NCI-H1048 (cell line): ENCODE results near the gene UFSP2.
"Not testable (repeated sequence)": the region's sequence is repeated elsewhere in the genome, so short reads cannot be mapped to it uniquely, and the experiment has no call there.

Experiments
- DNase-seq: peaks from one replicate; lab custom pipeline; 2025; lab: John Stamatoyannopoulos, UW

The UFSP2 gene

DNA sequence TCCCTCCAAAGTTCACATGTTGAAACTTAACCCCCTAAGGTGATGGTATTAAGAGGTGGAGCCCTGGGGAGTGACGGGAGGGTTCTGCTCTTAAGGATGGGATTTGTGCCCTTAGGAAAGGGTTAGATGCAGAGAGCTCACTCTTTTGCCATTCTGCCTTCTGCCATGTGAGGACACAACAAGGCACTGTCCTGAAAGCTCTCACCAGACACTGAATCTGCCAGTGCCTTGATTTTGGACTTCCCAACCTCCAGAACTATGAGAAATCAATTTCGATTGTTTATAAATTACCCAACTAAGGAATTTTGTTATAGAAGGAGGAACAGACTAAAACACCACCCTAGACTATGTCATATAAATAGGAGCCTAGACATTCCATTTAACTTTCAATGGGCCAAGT lies 41.7 kb downstream of the UFSP2 start:
- no peak for DNase-seq

DNA sequence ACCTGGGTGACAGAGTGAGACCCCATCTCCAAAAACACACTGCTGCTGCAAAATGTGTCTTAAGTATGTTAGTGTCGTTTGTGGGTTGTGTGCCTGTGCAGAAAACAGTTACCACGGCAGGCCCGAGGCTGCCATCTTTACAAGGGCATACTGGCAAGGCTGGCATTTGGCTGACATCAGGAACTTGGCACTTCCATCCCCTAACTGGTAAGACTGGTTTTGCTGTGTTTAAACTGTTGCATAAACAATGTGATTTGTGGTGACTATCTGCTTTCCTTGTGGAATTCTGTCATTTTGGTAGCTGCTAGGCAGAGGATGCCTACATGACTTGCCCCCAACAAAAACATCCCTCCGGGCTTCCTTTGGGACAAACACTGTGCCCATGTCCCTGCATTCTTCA lies 42.3 kb downstream of the UFSP2 start:
- no peak for DNase-seq

DNA sequence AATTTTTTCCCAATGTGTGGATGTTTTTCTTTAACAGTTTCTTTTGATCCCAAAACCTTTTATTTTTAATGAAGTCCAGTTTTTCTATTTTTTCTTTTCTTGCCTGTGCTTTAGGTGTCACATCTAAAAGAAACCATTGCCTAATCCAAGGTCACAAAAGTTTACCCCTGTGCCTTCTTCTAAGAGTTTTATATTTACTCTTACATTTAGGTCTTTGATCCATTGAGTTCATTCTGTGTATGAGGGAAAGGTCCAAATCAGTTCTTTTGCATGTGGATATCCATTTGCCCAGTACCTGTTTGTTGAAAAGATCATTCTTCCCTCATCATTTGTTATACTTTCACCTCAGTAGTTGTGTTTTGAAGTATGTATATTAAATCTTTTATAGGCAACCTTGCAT lies 43.0 kb downstream of the UFSP2 start:
- no peak for DNase-seq

DNA sequence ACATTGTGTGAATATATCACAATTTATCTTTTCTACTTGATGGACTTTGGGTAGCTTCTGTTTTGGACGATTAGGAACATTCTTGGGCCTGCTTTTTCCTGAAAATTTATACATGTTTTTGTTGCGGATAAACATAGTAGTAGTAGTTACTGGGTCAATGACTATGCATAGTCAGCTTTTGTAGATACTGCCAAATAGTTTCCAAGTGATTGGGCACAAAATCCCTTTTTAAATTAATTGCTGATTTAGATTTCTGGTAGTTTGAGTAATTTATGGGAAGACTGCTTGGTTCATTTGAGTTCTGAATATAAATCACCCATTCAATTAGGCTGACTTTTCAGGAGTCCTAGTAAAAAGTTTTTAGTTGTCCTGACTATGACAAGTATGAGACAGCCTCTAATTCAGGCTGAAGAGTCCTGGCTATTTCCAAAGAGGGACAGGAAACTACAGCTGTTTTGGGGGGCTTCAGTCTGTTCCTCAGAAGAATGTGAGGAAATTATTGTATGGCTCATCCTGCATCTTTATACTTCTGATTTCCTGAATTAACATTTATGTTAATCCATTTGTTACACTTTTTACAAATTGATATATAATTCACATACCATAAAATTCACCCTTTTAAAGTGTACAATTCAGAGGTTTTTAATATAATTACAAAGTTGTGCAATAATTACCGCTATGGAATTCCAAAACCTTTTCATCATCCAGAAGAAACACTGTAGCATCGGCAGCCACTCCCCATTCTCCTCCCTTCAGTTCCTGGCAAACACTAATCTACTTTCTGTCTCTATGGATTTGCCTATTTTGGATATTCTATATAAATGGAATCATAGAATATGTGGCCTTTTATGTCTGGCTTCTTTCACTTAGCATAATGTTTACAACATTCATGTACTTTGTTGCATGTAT lies 44.2 kb downstream of the UFSP2 start:
- DNase-seq: no peak

DNA sequence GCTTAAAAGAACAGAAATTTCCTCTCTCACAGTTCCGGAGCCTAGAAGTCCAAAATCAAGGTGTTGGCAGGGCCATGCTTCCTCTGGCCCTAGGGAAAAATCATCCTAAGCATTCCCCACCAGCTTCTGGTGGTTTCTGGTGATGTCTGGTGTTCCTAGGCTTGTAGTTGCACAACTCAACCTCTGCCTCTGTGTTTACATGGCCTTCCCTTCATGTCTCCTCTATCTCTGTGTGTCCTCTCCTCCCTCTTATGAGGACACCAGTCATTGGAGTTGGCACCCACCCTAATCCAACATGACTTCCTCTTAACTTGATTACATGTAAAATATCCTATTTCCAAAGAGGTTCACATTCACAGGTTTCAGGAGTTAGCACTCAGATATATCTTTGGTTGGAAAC lies 45.4 kb downstream of the UFSP2 start:
- DNase-seq: no peak

DNA sequence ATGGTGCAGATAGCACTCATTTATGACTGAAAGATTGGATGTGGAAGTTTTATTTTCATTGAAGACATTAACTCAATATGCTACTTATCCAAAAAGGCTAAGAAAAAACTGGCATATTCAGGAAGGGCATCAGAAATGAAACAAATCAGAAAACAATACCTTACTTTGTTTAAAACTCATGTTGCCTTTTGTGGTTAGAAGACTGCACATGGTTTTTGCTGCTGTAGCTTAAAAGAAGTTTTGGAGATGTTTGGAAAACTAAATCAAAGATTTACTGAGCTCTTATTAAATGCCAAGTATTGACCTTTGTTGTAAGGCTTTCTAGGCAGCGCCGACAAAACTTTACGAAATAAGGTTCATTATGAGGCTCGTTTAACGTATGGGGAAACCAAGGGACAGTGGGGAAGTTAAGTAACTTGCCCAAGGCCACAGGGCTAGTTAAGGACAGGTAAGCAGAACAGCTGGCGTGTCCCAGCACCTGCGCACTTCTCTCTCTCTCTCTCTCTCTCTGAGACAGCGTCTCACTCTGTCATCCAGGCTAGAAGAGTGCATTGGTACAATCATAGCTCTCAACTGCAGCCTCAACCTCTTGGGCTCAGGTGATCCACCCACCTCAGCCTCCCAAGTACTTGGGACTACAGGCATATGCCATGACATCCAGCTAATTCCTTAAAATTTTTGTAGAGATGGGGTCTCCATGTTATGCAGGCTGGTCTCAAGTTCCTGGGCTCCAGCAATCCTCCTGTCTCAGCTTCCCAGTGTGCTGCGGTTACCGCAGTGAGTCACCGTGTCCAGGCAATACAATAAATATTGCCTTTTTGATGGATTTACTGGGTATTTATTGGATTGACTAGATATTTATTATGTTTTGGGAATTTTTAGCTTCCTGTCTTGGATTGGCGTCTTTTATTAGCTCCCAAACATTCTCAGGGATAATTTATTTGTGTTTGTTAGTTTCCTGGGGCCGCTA lies 46.2 kb downstream of the UFSP2 start:
- no peak for DNase-seq

DNA sequence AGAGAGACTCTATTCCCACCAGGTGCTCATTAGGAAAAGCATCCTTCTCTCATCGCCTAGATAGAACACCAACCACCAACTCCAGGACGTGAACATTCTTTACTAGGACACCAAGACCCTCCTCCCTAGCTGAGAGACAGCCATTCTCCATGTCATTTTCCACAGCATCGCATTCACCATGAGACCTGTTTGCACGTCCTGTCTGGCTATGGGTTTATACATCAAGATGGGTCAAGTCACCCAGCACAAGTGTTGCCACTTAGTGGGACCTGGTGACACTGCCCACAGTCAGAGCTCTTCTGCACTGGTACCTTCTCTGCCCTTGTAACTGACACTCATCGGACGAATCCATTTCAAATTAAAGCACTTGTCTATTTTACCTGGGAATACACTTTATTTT lies 47.5 kb downstream of the UFSP2 start:
- no peak for DNase-seq

DNA sequence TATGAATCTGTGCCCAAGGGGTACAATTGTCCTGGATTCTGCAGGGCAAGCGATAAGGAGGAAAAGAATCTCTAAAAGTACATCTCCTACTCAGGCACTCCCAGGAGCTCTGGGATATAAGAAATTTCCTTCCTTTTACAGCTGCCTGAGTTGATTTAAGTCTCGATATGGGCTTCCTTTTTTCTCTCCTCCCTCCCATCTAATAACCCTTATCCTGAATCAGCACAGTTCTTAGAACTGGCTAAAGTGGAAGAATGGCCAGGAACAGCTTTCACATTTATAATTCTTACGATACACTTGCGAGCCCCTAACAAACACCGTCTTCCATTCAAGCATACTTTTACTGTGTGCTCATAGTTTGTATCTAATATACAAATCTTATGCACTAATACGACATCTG lies 51.2 kb downstream of the UFSP2 start:
- DNase-seq: no peak

DNA sequence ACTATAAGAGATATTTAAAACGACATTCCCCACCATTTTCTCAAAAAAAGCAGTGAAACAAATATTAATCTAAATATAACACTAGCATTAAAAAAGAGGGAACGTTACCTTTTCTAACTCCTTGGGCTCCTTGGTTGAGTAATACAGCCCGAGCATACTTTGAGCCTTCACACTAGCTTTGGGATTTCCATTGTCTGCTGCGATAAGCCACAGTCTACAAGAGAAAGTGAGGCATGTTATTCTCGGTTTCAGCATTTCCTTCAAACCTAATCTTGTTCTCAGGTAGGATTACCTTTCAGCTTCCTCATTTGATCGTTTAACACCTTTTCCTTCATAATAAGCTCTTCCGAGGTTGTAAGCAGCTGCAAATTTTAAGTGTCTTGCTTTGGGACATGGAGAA lies 51.7 kb downstream of the UFSP2 start:
- no peak for DNase-seq

DNA sequence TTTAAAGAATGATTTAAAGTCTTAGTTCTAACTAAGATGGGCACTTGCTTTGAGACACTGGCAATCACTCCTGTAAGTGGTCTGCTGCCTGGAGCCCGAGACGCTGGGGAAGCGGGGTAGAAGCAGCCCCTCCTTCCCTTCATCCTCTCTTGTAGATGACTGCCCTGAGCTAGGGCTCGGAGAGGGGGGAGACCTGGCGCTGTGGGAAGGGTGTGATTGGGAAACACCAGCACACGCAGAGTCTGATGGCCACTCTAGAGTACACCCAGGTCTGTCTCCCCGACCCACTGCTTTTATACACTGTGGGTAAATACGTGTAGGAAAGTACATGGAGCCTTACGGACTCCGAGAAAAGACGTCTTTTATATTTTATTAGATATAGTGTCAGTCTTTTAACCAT lies 54.1 kb downstream of the UFSP2 start:
- no peak for DNase-seq

DNA sequence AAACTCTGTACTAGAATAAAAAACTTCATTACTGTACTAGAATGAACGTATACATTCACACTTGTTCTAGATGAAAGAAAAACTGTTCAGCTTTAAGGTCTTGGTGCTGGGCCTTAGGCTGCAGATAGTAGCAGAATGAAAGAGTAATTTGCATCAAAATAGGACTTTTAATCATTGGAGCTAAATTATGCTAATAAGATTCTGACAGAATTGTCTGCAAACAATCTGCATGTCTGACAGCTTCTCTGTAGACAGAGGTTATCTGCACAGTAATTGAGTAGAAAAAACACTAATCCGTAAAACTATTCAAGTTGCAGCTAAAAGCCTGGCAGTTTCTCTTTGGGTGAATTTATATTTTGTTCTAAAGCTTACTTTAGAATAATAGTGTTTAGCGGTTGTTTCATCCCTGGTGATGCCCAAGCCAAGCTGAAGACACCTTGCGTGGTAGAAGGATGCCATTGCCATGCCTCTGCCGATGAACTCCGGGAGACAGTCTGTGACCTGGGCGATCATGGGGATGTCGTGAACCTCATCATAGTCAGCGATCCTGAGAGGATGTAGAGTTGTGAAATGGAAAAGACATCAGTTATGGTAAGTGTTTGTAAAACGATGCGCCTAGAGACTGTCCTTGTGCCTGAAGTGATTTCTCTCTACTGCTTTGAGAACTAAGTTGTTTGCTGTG lies 55.4 kb downstream of the UFSP2 start:
- no peak for DNase-seq

DNA sequence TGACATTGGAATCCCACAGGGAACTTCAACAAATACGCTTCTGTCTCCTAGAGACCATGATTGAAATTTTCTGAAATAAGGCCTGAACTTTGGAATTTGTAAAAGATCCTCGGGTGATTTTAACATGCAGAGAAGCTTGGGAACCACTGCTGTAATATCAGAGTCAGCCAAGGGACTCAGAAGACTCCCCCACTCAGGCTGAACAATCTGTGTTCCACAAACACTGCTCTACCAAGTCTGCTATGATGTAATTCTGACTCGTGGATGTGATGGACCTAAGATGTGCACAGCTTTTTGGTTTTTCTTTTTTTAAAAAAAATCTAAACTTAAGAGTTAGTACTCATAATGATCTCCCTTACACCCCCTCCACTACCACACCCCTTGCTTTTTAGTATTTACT lies 56.0 kb downstream of the UFSP2 start:
- DNase-seq: no peak

DNA sequence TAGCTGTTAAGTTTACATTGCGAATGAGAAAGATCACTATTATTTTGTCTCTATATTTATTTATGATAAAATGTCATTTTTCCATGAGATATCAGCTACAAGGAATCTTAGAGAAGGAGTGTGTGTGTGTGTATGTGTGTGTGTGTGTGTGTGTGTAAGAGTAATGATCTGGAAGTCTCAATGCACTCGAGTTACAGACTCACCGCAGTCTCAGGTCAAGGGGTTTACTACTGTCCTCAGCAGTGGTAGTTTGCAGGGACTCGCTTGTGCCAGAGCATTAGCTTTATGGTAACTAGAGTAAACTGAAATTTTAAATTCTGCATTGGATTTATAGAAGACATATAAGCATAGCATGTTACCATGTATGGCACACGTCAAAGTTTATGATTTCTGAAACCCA lies 60.9 kb downstream of the UFSP2 start:
- no peak for DNase-seq

DNA sequence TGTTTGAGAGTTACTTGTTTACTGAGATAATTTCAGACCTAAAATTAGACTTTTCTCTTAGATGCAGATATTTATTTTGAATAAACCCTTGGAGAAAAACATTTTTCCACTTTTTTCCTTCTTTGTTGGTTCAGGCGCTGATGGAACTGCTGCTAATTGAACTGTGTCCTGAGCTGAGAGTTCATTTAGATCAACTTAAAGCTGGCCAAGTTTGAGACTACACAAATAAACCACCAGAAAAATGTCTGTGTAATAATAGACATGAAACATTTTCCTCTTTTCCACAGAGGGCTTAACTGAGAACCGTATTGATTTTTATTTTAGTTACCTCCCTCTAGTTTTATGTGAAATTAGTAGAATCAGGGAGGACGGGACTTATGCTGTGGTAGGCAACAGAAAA lies 62.5 kb downstream of the UFSP2 start:
- no peak for DNase-seq

DNA sequence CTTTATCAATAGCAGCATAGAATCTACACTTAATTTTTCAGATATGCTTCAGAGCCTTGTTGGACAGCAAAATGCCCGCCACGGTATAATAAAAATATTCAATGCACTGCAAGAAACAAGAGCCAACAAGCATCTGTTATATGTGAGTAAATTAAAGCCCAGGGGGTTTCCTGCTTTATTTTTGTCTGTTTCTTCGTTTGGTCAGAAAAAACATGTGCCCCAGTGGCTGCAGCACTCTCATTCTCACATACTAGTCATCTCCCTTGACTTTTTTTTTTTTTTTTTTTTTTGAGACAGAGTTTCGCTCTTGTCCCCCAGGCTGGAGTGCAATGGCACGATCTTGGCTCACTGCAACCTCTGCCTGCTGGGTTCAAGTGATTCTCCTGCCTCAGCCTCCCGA lies 63.2 kb downstream of the UFSP2 start:
- DNase-seq: not testable (repeated sequence)

DNA sequence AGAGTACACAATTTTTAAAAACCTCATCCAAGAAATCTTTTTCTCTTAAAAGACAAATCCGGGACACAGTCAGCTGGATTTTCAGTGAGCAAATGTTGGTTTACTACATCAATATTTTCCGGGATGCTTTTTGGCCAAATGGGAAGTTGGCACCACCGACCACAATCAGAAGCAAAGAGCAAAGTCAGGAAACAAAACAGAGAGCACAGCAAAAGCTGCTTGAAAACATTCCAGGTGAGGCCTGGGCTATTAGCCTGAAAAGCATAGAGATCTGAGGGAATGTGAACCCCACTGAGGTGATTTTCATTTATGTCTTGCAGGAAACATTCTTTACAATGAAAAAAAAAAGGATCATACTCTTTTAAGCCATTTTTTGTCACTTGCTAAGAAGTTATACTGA lies 63.9 kb downstream of the UFSP2 start:
- no peak for DNase-seq

DNA sequence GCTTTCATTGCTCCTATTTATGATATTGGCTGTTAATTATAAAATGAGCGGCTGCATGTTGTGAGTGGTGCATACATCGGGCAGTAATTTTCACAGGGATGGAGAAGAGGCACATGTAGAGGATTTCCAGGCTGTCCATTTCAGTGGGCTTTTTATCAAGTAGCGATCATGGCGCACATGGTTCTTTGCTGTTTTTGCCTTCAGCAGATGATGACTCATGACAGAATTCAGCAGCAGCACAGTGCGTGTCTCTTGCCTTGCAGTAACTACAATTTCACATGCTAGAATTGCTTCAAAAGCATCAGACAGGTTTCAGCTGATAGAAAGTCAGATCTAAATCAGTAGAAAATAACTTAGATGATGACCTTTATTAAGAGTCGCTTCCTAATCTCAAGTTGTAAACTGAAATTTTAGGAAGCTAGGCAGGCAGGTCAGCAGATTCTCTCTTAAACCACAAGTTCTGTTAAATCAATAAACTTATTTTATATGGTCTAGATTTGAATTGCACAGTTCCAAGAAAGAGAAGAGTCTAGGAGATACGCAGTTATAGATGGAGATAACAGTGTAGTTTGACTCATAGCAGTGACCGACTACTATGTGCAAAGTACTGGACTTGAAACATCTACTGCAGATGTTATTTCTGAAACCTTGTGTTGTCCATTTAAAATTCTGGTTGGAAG lies 65.9 kb downstream of the UFSP2 start:
- no peak for DNase-seq

DNA sequence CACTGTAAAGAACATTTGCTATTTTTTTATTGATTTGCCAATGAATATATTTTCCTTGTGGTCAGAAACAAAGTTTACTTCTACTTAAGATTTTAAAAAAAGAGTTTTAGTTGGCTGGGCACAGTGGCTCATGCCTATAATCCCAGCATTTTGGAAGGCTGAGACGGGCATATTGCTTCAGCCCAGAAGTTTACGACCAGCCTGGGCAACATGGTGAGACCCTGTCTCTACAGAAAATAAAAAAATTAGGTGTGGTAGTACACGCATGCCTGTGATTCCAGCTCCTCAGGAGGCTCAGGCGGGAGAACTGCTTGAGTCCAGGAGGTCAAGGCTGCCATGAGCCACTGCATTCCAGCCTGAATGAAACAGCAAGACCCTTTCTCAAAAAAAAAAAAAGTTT lies 66.8 kb downstream of the UFSP2 start:
- DNase-seq: no peak

DNA sequence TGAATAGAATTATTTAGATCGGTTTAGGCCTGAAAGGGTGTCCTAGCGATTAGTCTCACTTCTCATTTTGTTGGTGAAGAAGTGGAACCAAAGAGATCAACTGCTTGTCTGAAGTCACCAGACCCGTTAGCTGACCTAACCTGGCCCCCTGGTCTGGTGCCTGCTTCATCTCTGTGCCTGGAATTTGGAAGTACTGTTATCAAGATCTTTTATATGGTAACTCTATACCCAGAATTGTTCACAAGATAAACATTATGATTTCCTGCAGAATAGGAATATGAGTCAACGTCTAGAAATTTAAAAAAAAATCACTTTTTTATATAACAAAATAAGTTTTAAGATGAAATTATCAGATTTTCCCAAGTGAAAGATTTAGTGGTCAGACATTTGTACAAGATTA lies 67.2 kb downstream of the UFSP2 start:
- DNase-seq: no peak

DNA sequence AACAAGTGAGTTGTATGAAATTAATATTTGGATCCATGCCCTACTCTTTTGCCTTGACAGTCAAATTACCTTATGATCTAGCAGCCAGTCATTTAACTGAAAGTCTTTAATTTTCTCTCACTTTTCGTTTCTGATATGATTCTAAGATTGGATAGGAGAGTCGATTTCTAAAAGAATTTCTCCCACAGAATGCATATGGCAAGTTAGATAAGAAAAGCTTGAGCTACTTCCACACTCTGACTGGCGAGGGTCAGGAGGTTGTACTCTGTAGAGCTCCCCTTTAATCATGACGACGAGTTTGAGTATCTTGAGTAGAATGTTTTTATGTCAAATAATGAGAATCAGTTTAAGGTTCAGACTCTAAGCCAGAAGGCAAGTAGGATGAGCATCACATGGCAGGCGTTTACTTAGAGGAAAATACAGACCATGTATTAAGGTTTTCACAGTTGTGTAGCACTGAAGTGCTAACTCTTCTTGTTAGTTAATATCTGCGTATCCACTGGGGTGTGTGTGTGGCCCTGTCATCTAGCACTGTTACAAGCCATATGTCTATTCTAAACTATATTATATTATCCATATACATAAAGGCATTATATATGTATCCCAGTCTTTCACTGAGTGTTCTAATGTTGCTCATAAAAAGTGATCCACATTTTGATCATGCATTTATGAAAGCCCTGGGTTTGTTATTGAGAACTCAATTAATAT lies 67.9 kb downstream of the UFSP2 start:
- no peak for DNase-seq

DNA sequence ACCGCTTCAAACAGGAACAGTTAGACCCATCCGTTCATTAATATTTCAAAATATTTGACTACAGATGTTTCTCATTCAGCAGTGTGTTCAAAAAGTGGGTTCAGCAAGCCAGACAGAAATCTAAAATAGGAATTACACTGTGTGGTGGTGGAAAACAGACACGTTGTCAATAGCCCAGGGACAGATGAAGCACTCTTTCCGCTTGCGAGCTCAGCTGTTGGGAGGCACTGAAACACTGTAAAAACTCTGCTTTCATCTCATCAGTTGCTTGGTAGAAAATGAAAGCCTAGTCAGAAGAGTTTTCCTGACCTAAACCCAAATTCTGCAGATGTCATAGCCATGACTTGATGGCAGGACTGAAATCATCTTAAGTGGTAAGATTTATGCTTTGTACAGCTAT lies 68.6 kb downstream of the UFSP2 start:
- DNase-seq: no peak
